Forelimb muscle (tissue), 1 donor: Measurements from ENCODE around the gene CCDC17. TPM values are rescaled to one million over a fixed set of nuclear protein-coding genes. Genes with fewer than 3 reads are reported as not detected.

ENCODE experiments used
- DNase-seq: peaks from one replicate; pipeline ENCODE4 v3.0.0-alpha.2; 2013; ENCODE audit warnings: low read depth
- polyA plus RNA-seq: library from polyadenylated mRNA; unstranded; fragments of 120-200 nt; gene quantifications from one replicate; pipeline ENCODE4 v1.2.1, GENCODE V29; 2013; ENCODE audit not compliant: insufficient read length

The CCDC17 gene
- 1.4 TPM for polyA plus RNA-seq

- DNase-seq: no peak
Measured at GRCh38 chr1:45623972-45624371, at the start of gene CCDC17. TSS of gene CCDC17 (minus strand) at chr1:45624054. CDS start at chr1:45623909, 145 bp downstream.

GRCh38 chr1:45669859-45670655, 46.2 kb upstream of the CCDC17 start:
- DNase-seq: no peak

DNA sequence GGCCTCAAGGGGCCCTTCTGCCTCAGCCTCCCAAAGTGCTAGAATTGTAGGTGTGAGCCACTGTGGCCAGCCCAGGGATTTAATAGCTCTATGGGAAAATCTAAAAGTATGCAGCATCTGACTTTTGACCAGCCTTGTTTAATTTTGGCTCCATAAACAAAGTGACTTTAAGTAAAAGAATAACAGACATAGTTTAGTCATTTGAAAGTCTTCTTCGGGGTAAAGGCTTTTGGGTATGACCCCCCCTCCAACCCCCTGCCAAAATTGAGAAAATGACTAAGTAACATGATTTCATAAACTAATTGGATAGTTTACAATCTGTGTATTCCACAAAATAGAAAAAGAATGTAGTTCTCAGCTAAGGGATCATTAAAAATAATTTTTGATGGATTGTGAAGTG, 45.5 kb upstream of the CCDC17 start:
- DNase-seq: no peak

DNA sequence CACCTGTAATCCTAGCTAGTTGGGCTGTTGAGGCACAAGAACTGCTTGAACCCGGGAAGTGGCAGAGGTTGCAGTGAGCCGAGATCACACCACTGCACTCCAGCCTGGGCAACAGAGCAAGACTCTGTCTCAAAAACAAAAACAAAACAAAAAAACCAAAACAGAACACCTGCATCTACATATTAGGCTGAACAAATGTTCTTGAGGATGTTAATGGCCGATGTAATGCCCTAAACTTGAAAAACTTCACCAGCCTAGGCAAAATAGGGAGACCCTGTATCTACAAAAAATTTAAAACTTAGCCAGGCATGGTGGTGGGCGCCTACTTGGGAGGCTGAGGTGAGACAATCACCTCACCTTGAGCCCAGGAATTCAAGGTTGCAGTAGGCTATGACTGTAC, 44.7 kb upstream of the CCDC17 start:
- DNase-seq: no peak

DNA sequence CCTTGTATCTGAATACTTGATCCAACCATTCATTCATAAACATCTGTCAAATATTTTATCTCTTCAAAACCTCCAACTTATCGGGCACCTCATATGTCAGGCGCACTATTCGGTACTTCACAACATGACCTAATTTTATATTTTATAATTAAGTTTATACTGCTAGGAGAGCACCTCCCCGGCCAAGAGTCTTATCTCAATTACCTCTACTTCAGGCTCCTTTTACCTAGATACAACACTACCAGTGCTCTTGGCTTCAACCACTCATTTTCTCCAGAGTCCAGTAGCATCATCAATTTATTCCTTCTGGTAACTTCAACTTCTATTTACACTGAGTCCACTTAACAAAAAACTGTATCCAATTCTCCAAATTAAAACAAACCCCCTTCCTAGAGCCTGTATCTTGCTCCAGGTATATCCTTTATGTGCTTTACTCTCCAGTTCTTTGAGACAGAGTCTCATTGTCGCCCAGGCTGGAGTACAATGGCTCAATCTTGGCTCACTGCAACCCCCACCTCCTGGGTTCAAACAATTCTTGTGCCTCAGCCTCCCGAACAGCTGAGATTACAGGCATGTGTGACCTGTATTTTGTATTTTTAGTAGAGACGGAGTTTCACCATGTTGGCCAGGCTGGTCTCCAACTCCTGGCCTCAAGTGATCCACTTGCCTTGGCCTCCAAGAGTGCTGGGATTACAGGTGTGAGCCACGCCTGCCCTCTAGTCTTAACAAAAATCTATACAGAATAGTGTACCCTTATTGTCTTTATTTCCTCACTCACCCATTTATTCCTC, 43.7 kb upstream of the CCDC17 start:
- DNase-seq: no peak

DNA sequence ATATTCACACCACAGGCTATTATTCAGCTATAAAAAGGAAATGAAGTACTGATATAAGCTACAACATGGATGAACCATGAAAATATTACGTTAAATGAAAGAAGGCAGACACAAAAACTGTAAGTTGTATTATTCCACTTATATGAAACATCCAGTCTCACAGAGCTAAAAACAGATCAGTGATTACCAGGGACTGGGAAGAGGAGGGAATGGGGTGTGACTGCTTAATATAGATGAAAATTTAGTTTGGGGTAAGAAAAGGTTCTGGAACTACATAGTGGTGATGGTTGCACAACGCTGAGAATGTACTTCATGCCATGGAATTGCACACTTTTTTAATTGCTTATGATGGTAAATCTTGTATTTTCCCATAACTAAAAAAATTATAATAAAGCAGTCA, 43.0 kb upstream of the CCDC17 start:
- DNase-seq: no peak

GRCh38 chr1:45660336-45660735, 36.5 kb upstream of the CCDC17 start:
- no peak for DNase-seq

GRCh38 chr1:45659222-45659621, 35.4 kb upstream of the CCDC17 start:
- DNase-seq: no peak

GRCh38 chr1:45658171-45658570, 34.3 kb upstream of the CCDC17 start:
- DNase-seq: no peak

- no peak for DNase-seq
Measured at GRCh38 chr1:45656573-45657226, 32.8 kb upstream of the CCDC17 start.

GRCh38 chr1:45654540-45655280, 30.9 kb upstream of the CCDC17 start:
- no peak for DNase-seq

DNA sequence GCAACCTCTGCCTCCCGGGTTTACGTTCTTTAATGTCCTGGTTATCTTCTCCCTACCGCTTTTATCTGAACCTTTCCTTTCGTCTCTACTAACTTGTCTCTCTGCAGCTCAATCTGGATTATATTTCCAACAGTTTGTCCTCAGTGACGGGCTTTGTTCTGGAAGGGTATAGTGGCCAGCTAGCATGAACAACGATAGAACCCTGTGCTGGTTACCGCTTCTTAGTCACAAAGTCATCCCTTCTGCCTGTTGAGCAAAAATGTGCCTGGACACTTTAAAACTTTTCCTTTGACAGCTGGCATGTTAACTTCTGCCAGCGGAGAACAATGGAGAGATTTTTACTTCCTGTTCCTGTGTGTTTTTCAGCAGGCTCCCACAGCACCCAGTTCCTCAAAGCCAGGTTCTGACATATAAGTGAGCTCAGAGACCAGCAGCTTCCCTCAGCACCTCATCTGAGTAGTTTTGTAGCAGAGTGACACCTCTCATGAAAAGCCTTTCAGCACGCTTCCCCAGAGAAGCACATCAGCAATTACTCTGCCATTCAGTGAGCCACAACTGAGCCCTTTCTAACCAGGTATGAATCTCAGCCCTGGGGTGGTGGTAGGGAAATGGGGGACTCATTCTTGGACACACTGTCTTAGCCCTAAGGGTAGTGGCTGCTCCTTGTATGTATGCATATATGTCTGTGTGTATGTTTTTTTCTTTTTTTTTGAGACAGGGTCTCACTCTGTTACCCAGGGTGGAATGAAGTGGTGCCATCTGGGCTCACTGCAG, 23.6 kb upstream of the CCDC17 start:
- no peak for DNase-seq

DNA sequence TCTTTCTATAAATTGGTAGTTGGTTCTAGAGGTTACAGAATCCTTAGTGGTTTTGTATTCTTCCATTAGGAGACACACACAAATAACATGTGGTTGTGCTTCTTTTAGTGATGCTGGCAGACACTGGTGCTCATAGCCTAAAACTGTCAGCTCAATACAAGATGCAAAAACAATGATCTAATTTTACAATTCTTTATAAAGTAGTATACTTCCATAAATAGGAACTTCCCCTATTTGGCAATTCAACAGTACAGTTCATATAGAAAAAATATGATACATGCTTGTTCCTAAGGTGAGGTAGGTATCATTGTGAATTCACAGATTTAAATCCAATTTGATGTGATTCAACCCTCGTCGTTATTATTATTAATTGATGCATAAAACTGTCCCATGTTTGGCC, 20.8 kb upstream of the CCDC17 start:
- no peak for DNase-seq

DNA sequence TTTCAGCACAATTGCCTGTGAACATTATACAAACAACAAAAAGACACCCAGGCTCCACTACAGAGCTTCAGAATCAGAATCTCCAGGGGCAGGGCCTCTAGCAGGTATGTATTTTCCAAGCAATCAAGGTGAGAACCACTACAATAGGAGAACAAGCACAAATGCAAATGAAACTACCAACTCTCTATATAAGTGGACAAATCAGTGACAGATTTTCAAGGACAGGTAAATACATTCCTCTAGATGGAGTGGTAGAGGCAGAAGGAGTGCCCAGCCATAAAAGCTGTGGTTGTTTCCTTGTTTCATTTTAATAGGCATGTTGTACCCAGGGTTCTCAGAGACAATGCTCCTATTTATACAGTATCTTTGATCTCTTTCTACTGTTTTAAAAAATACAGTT, 20.1 kb upstream of the CCDC17 start:
- DNase-seq: no peak

- no peak for DNase-seq
Measured at GRCh38 chr1:45643321-45643720, 19.5 kb upstream of the CCDC17 start.

DNA sequence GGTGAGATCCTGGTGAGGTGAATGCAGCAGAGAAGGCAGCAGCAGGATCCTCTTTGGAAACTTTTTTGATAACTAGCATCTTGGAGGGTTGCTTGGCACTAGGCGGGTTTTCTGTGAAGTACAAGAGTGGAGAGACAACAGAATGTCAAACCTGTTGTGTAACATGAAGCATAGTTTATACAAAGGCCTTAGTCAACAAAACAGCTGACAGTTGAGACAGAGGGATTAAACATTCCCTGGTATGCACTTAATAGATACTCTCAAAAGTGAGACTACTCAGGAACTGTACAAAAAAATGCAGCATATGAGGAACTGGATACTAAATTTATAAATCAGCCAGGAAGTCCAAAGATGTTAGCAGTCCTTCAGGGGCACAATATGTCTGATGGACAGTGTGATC, 16.4 kb upstream of the CCDC17 start:
- DNase-seq: no peak

DNA sequence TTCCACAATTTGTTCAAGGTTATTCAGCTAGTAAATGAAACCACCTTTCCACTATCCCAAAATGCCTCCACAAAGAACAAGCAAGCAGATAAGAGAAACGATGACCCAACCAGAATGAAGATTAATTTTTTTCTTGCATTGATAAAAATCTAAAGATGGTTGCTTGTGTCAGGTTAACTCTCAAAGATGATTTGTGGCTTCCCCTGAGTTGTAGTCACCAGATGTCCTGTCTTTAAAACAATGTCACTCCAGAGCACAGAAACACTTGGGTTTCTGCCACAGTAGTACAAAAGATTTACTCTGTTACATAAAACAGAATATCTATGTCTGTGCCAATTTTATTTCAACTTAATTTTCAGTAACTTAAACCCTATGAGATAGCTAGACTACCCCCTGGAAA, 11.4 kb upstream of the CCDC17 start:
- DNase-seq: no peak

GRCh38 chr1:45630429-45630828, 6.6 kb upstream of the CCDC17 start:
- no peak for DNase-seq

DNA sequence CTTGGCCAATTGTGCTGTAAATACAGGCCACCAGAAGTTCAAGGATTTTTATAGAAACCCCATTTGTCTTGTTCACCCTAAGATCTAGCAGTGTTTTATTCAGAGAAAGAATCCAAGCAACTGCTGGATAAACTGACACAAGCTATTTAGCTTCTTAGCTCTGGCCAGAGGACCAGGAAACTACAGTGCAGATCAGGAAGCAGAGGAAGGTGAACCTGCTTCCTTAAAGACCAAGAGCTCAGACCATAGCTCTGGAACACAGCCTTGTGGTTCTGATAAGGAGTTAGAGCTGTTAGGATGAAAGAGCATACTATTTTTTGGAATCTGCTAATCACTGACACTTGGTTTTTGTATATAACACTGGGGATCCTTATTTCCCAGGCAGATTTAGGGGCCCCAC, 5.2 kb upstream of the CCDC17 start:
- no peak for DNase-seq

DNA sequence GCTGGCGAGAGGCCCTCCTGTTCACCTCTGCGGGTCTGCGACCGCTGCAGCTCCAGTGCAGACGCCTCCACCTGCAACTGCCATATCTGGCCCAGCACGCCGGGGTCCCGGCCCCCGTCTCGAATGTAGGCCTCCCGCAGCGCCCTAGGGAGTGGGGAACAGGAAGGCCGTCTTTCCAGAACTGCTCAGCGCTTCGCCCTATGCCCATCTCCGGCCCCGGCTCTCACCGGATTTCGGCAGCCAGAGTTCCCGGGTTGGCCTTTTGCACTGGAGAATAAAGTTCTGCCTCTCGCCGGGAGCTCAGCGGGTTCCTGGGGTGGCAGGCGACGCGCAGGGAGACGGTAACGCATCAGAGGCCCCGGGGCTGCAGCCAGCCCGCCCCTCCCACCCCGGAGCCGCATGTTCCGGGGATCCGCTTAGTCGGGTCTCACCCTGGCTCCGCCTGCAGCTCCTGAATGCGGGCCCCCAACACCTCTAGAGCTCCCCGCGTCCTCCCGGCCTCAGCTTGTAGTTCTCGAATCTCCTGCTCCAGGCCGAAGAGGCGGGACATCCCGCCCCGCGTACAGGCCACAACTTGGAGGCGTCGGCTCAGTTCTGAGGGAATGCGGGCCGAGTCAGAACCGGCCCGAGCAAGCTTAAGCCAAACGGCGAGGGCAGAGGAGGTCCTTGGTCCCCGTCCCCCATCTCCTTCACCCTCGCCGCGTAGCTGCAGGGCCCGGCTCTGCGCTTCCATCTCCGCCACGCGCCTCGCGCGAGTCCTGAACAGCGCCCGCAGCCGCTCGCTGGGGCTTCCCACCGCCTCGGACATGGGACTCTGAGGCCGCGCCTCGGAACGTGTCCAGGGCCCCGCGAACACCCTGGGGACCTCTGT, 1.1 kb downstream of the CCDC17 start:
- no peak for DNase-seq
